NB4 (cell line): ENCODE data around the gene MACROD2.

Experiments used
- DNase-seq: peaks from one replicate; pipeline ENCODE4 v3.0.0; 2010; ENCODE audit warnings: low read depth
- H3K4me3 ChIP-seq: one replicate; pipeline ENCODE4 v1.5.1; 2011; ENCODE audit warnings: mild to moderate bottlenecking, low read depth, low read length, moderate library complexity
- MAX ChIP-seq: IDR thresholded peaks from 2 replicates; pipeline ENCODE4 v1.6.1; 2011; ENCODE audit warnings: low read depth, low read length
- MYC ChIP-seq: IDR thresholded peaks from 2 replicates; pipeline ENCODE4 v1.6.1; 2011; ENCODE audit warnings: low read depth, low read length
- POLR2A ChIP-seq: IDR thresholded peaks from 2 replicates; pipeline ENCODE4 v1.6.1; 2011; ENCODE audit warnings: mild to moderate bottlenecking; ENCODE audit not compliant: insufficient read length; ENCODE audit errors: extremely low read depth
- TF ChIP-seq, protein P1 (sequence below): IDR thresholded peaks from one replicate; pipeline ENCODE4 v1.5.1; 2012; ENCODE audit warnings: low read depth, low read length

The MACROD2 gene

GRCh38 chr20:14698125-14698524 lies 702.8 kb downstream of the MACROD2 start:
- TF ChIP-seq MAX (no peak), POLR2A (no peak), MYC (no peak)
- TF ChIP-seq, protein P1, sequence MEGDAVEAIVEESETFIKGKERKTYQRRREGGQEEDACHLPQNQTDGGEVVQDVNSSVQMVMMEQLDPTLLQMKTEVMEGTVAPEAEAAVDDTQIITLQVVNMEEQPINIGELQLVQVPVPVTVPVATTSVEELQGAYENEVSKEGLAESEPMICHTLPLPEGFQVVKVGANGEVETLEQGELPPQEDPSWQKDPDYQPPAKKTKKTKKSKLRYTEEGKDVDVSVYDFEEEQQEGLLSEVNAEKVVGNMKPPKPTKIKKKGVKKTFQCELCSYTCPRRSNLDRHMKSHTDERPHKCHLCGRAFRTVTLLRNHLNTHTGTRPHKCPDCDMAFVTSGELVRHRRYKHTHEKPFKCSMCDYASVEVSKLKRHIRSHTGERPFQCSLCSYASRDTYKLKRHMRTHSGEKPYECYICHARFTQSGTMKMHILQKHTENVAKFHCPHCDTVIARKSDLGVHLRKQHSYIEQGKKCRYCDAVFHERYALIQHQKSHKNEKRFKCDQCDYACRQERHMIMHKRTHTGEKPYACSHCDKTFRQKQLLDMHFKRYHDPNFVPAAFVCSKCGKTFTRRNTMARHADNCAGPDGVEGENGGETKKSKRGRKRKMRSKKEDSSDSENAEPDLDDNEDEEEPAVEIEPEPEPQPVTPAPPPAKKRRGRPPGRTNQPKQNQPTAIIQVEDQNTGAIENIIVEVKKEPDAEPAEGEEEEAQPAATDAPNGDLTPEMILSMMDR, result no peak
- DNase-seq, result no peak
- H3K4me3 ChIP-seq, result no peak overlapping the region

GRCh38 chr20:14698605-14699373 lies 703.5 kb downstream of the MACROD2 start:
- no peak overlapping the region for H3K4me3 ChIP-seq
- no peak for DNase-seq
- TF ChIP-seq MYC (no peak), POLR2A (no peak), MAX (no peak)
- TF ChIP-seq, protein P1, result no peak

- no peak for DNase-seq
- H3K4me3 ChIP-seq, result no peak overlapping the region
- TF ChIP-seq POLR2A (no peak), MAX (no peak), MYC (no peak)
- TF ChIP-seq, protein P1, result no peak
Observed at GRCh38 chr20:14700639-14700960, 705.3 kb downstream of the MACROD2 start.

DNA sequence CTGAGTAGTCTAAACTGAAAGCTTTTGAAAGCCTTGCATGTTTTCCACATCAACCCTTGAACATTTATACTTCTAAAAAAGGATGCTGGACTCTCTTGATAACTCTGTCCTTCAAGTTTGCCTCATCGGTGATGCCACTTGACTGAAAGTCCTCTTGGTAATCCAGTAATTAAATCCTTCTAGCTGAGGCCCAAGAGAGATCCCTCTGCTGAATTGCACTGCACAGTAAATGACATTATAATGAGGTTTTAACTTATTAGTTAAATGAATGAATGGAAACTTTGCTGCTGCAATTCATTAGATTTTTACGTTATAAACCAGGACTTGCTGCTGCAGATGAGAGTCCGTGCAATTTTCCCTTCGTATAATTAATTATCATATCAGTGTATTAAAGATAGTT lies 706.0 kb downstream of the MACROD2 start:
- no peak overlapping the region for H3K4me3 ChIP-seq
- no peak for DNase-seq
- TF ChIP-seq POLR2A (no peak), MYC (no peak), MAX (no peak)
- TF ChIP-seq, protein P1, result no peak

DNA sequence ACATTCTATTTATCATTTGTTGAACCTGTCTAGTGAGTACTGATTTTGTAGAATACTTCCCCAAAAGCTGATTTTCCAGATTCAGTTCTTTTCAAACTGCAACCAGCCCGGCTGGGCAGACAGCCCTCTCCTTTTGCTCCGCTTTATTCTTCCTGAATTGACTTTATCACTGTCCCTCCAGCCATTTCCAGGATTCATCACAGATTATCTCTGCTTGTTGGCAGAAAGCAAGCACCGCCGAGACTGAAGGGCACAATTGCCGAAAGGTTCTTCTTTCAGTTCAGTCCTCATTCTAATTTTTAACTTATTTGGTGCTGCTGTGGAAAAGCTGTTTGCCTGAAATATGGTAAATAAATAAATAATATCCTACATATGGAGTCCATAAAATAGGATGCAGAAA lies 711.2 kb downstream of the MACROD2 start:
- no peak for DNase-seq
- no peak overlapping the region for H3K4me3 ChIP-seq
- TF ChIP-seq, protein P1, result no peak
- no peak for TF ChIP-seq POLR2A
- TF ChIP-seq MYC, result no peak
- TF ChIP-seq MAX, result no peak
